Fibroblast of skin of left biceps (primary cell): ENCODE measurements around the gene RCAN1.
"Not testable (repeated sequence)": the region's sequence is repeated elsewhere in the genome, so short reads cannot be mapped to it uniquely, and the experiment has no call there.

ENCODE experiments used
- DNase-seq, 2 experiments: peaks; one replicate each; pipeline ENCODE4 v3.0.0-alpha.2; 2013; ENCODE audit warnings: low read depth in 2 of 2

RCAN1 gene

GRCh38 chr21:34514576-34515115 is 100.3 kb downstream of the RCAN1 start:
- no peak for DNase-seq

GRCh38 chr21:34513129-34513675 is 101.7 kb downstream of the RCAN1 start:
- no peak for DNase-seq

GRCh38 chr21:34511787-34512455 is 103.0 kb downstream of the RCAN1 start, which contains the start of gene KCNE1:
TSS of gene KCNE1 (minus strand) at chr21:34512210. CDS start at chr21:34449634, 62,576 bp downstream.
- no peak for DNase-seq

- DNase-seq: no peak
These were observed 103.7 kb downstream of the RCAN1 start for GRCh38 chr21:34511181-34511580.

- DNase-seq: no peak
These were observed 104.5 kb downstream of the RCAN1 start for GRCh38 chr21:34510148-34511142.

GRCh38 chr21:34509151-34509550 is 105.8 kb downstream of the RCAN1 start:
- no peak for DNase-seq

- DNase-seq: no peak
These were observed 110.3 kb downstream of the RCAN1 start for GRCh38 chr21:34504595-34504994.

GRCh38 chr21:34502480-34503106 is 112.3 kb downstream of the RCAN1 start:
- no peak for DNase-seq

- DNase-seq: no peak
These were observed 113.2 kb downstream of the RCAN1 start for GRCh38 chr21:34501716-34502115.

GRCh38 chr21:34500191-34500590 is 114.7 kb downstream of the RCAN1 start:
- no peak for DNase-seq

- no peak for DNase-seq
These were observed 115.8 kb downstream of the RCAN1 start for GRCh38 chr21:34499116-34499515.

- no peak for DNase-seq
These were observed 116.3 kb downstream of the RCAN1 start for GRCh38 chr21:34498623-34499022.

- DNase-seq: not testable (repeated sequence)
These were observed 131.1 kb downstream of the RCAN1 start for GRCh38 chr21:34483854-34484253.

- not testable (repeated sequence) for DNase-seq
These were observed 131.5 kb downstream of the RCAN1 start for GRCh38 chr21:34483435-34483834.

- DNase-seq: not testable (repeated sequence)
These were observed 147.6 kb downstream of the RCAN1 start for GRCh38 chr21:34467333-34467732.
